H1 (cell line): ENCODE results near the gene CTIF. TPM values are rescaled to one million over a fixed set of nuclear protein-coding genes. Genes with fewer than 3 reads are reported as not detected.

Experiments
- CTCF ChIA-PET: fragments of 300-600 bp; sonication (Branson Sonifier 250); formaldehyde crosslinking; loops from one replicate; lab custom pipeline; 2021; ENCODE audit not compliant: partially characterized antibody; lab: Charles Lee
- POLR2A ChIA-PET: fragments of 300-600 bp; sonication (Branson Sonifier 250); formaldehyde crosslinking; loops from one replicate; lab custom pipeline; 2021; ENCODE audit warnings: inconsistent platforms; ENCODE audit not compliant: partially characterized antibody; lab: Charles Lee
- DNase-seq, 2 experiments: peaks; one replicate each; pipeline versions ENCODE4 v3.0.0 to v3.0.0-alpha.2; 2010 to 2022; ENCODE audit warnings: low spot score in 2 of 2, low read depth in 1 of 2, mixed read lengths in 1 of 2
- FAIRE-seq: peaks from 2 replicates; lab custom pipeline; 2011; peaks lifted over from hg19 to GRCh38; lab: Jason Lieb, UNC
- H2AFZ ChIP-seq: 2 replicates; pipeline ENCODE4 v1.8.1; 2012; ENCODE audit warnings: low read length, inconsistent platforms
- H2AK5ac ChIP-seq: 2 replicates; pipeline ENCODE4 v1.6.1; 2013; ENCODE audit warnings: low read depth, low read length
- H2BK120ac ChIP-seq: replicated peaks from 2 replicates; pipeline ENCODE3; 2013; ENCODE audit warnings: low read depth, low read length, inconsistent platforms
- H2BK12ac ChIP-seq: 2 replicates; pipeline ENCODE4 v1.6.1; 2013; ENCODE audit warnings: low read depth, low read length
- H2BK15ac ChIP-seq: 2 replicates; pipeline ENCODE4 v1.6.1; 2013; ENCODE audit warnings: low read length
- H2BK20ac ChIP-seq: 2 replicates; pipeline ENCODE4 v1.6.1; 2013; ENCODE audit warnings: low read length
- H2BK5ac ChIP-seq: 2 replicates; pipeline ENCODE4 v1.6.1; 2013; ENCODE audit warnings: low read depth, low read length
- H3K14ac ChIP-seq: 2 replicates; pipeline ENCODE4 v1.6.1; 2013; ENCODE audit warnings: inconsistent platforms; ENCODE audit not compliant: insufficient read length
- H3K18ac ChIP-seq: 2 replicates; pipeline ENCODE4 v1.6.1; 2013; ENCODE audit warnings: low read length; ENCODE audit errors: extremely low read depth
- H3K23ac ChIP-seq: 2 replicates; pipeline ENCODE4 v1.6.1; 2013; ENCODE audit warnings: inconsistent platforms; ENCODE audit not compliant: insufficient read length
- H3K23me2 ChIP-seq: 2 replicates; pipeline ENCODE4 v1.6.1; 2013; ENCODE audit warnings: low read depth, low read length
- H3K27ac ChIP-seq: 2 replicates; pipeline ENCODE4 v1.6.1; 2011; ENCODE audit warnings: low read depth, low read length, inconsistent platforms
- H3K27me3 ChIP-seq, 4 experiments: replicated peaks in 1 of 4; 1 replicate in 1 of 4; 2 replicates in 3 of 4; pipeline versions ENCODE4 v1.6.1 to v1.8.1; 2011 to 2013; ENCODE audit warnings: low read length in 3 of 4, mild to moderate bottlenecking in 3 of 4, inconsistent platforms in 2 of 4, mixed read lengths in 2 of 4, moderate library complexity in 1 of 4; ENCODE audit not compliant: control insufficient read depth in 3 of 4, insufficient read depth in 3 of 4; ENCODE audit errors: extremely low read depth in 1 of 4
- H3K36me3 ChIP-seq, 4 experiments: 2 replicates each; pipeline versions ENCODE4 v1.6.1 to v1.8.1; 2011 to 2013; ENCODE audit warnings: mild to moderate bottlenecking in 4 of 4, low read length in 3 of 4, moderate library complexity in 2 of 4, control low read depth in 1 of 4, inconsistent platforms in 1 of 4; ENCODE audit not compliant: insufficient read depth in 4 of 4, control insufficient read depth in 2 of 4
- H3K4ac ChIP-seq: replicated peaks from 2 replicates; pipeline ENCODE3; 2013; ENCODE audit warnings: low read length, low read depth, mixed read lengths, inconsistent platforms; ENCODE audit not compliant: insufficient read length
- H3K4me1 ChIP-seq, 4 experiments: replicated peaks in 1 of 4; 1 replicate in 1 of 4; 2 replicates in 3 of 4; pipeline versions ENCODE4 v1.6.1 to v1.8.1; 2011 to 2013; ENCODE audit warnings: low read length in 3 of 4, inconsistent platforms in 2 of 4, mixed read lengths in 1 of 4; ENCODE audit not compliant: insufficient read depth in 4 of 4, control insufficient read depth in 3 of 4
- H3K4me2 ChIP-seq, 2 experiments: 2 replicates each; pipeline versions ENCODE4 v1.6.1 to v1.8.1; 2011 to 2013; ENCODE audit warnings: low read depth in 2 of 2, low read length in 2 of 2, control low read depth in 1 of 2, inconsistent platforms in 1 of 2, mild to moderate bottlenecking in 1 of 2; ENCODE audit not compliant: insufficient read depth in 1 of 2
- H3K4me3 ChIP-seq, 4 experiments: fragments of 200-600, 300-600 bp in 1 of 4; sonication (generic), shearing (Covaris generic), sonication (Bioruptor Twin) in 1 of 4; 2 replicates each; pipeline versions ENCODE4 v1.5.1 to v1.8.1; 2011 to 2016; ENCODE audit warnings: low read length in 4 of 4, low read depth in 3 of 4, control low read depth in 2 of 4, inconsistent platforms in 2 of 4, mild to moderate bottlenecking in 2 of 4, mixed read lengths in 1 of 4, moderate library complexity in 1 of 4; ENCODE audit not compliant: insufficient read depth in 2 of 4; ENCODE audit errors: extremely low read depth in 1 of 4
- H3K56ac ChIP-seq: replicated peaks from 2 replicates; pipeline ENCODE3; 2013; ENCODE audit warnings: low read depth, mild to moderate bottlenecking, mixed read lengths, low read length, inconsistent platforms; ENCODE audit not compliant: insufficient read length
- H3K79me1 ChIP-seq: 2 replicates; pipeline ENCODE4 v1.6.1; 2013; ENCODE audit warnings: low read depth, low read length, control low read depth
- H3K79me2 ChIP-seq, 2 experiments: 2 replicates each; pipeline versions ENCODE4 v1.6.1 to v1.8.1; 2012 to 2013; ENCODE audit warnings: low read length in 2 of 2, mild to moderate bottlenecking in 2 of 2, inconsistent platforms in 1 of 2; ENCODE audit not compliant: insufficient read depth in 2 of 2, control insufficient read depth in 1 of 2
- H3K9ac ChIP-seq, 4 experiments: replicated peaks in 1 of 4; 1 replicate in 1 of 4; 2 replicates in 3 of 4; pipeline versions ENCODE4 v1.6.1 to v1.8.1; 2011 to 2013; ENCODE audit warnings: low read depth in 3 of 4, low read length in 3 of 4, control low read depth in 2 of 4, mild to moderate bottlenecking in 2 of 4, moderate library complexity in 2 of 4, inconsistent platforms in 1 of 4; ENCODE audit errors: extremely low read depth in 1 of 4
- H3K9me3 ChIP-seq, 2 experiments: 2 replicates each; pipeline versions ENCODE4 v1.6.1 to v1.8.1; 2012 to 2013; ENCODE audit warnings: mild to moderate bottlenecking in 2 of 2, moderate library complexity in 2 of 2, control low read depth in 1 of 2, inconsistent platforms in 1 of 2, low read depth in 1 of 2, low read length in 1 of 2, mixed read lengths in 1 of 2; ENCODE audit not compliant: insufficient read depth in 2 of 2
- H4K20me1 ChIP-seq, 2 experiments: replicated peaks in 1 of 2; 2 replicates each; pipeline versions ENCODE3 to v1.8.1; 2011 to 2013; ENCODE audit warnings: inconsistent platforms in 2 of 2, low read length in 2 of 2, mild to moderate bottlenecking in 1 of 2; ENCODE audit not compliant: insufficient read depth in 2 of 2, control insufficient read depth in 1 of 2
- H4K5ac ChIP-seq: 2 replicates; pipeline ENCODE4 v1.6.1; 2013; ENCODE audit warnings: low read length, low read depth, mixed read lengths, inconsistent platforms; ENCODE audit not compliant: insufficient read length
- H4K8ac ChIP-seq: 2 replicates; pipeline ENCODE4 v1.8.0; 2013; ENCODE audit warnings: mild to moderate bottlenecking, moderate library complexity, low read length, inconsistent platforms; ENCODE audit not compliant: insufficient read depth; ENCODE audit errors: extremely low read depth
- H4K91ac ChIP-seq: replicated peaks from 2 replicates; pipeline ENCODE3; 2013; ENCODE audit warnings: low read length, mixed read lengths, inconsistent platforms; ENCODE audit not compliant: insufficient read length
- EGR1 ChIP-seq: IDR thresholded peaks from 2 replicates; pipeline ENCODE4 v1.6.1; 2011; ENCODE audit warnings: low read depth, low read length, borderline replicate concordance
- EZH2 ChIP-seq: fragments of 200-600 bp; sonication (generic); IDR thresholded peaks from 2 replicates; pipeline ENCODE4 v1.7.1; 2012; ENCODE audit warnings: low read depth, mild to moderate bottlenecking, moderate library complexity, low read length, inconsistent platforms; ENCODE audit not compliant: severe bottlenecking
- GTF2F1 ChIP-seq: IDR thresholded peaks from 2 replicates; pipeline ENCODE4 v1.6.1; 2012; ENCODE audit warnings: low read depth, low read length, improper control_type of control experiment, borderline replicate concordance
- RXRA ChIP-seq: IDR thresholded peaks from 2 replicates; pipeline ENCODE4 v1.6.1; 2011; ENCODE audit warnings: low read depth, mild to moderate bottlenecking, low read length, moderate library complexity; ENCODE audit not compliant: insufficient read depth
- SRF ChIP-seq: IDR thresholded peaks from 2 replicates; pipeline ENCODE4 v1.6.1; 2011; ENCODE audit warnings: mild to moderate bottlenecking, low read depth, low read length, moderate library complexity
- TAF1 ChIP-seq: IDR thresholded peaks from 2 replicates; pipeline ENCODE4 v1.6.1; 2011; ENCODE audit warnings: mild to moderate bottlenecking, low read depth, low read length
- TCF12 ChIP-seq: IDR thresholded peaks from 2 replicates; pipeline ENCODE4 v1.6.1; 2011; ENCODE audit warnings: low read depth, mild to moderate bottlenecking, low read length
- WGBS, 2 experiments: shearing (Covaris generic) in 1 of 2; methylation state at CpG; one replicate each; pipeline versions ENCODE4 v1.1.6 to v1.1.7; 2013 to 2015; ENCODE audit warnings: low lambda C conversion rate in 2 of 2, mixed read lengths in 2 of 2, inconsistent platforms in 1 of 2, low coverage in 1 of 2, missing lambda C conversion rate in 1 of 2; ENCODE audit not compliant: insufficient replicate concordance in 2 of 2, insufficient coverage in 1 of 2, insufficient read length in 1 of 2; ENCODE audit errors: extremely low coverage in 1 of 2, missing lambda C conversion rate in 1 of 2; 5-methylcytosine and 5-hydroxymethylcytosine counted together
- polyA plus RNA-seq, 7 experiments: library from polyadenylated mRNA; depleted of rRNA in 3 of 7; stranded (reverse) in 5 of 7; unstranded in 2 of 7; fragments of >200 nt in 5 of 7; fragments of 200-250 nt in 2 of 7; gene quantifications; 1 replicate in 5 of 7; 2 replicates in 1 of 7; 4 replicates in 1 of 7; pipeline versions ENCODE4 v1.2.1 to v1.2.3, GENCODE V29; 2011 to 2013; ENCODE audit warnings: missing spikeins in 2 of 7, mixed read lengths in 2 of 7
- total RNA-seq: library from RNA; stranded (reverse); fragmentation: NEBNext Ultra II Directional; extraction: Animal tissue kit (Norgen Biotek cat#: 25700); gene quantifications from 2 replicates; pipeline ENCODE4 v1.2.1, GENCODE V29; 2021

CTIF gene
- total and polyA plus RNA-seq, 2 of the 8 experiments (the other 6 are each of a cell fraction or from before 2014, with no cell fraction given): 9.0 to 17.8 TPM

DNA sequence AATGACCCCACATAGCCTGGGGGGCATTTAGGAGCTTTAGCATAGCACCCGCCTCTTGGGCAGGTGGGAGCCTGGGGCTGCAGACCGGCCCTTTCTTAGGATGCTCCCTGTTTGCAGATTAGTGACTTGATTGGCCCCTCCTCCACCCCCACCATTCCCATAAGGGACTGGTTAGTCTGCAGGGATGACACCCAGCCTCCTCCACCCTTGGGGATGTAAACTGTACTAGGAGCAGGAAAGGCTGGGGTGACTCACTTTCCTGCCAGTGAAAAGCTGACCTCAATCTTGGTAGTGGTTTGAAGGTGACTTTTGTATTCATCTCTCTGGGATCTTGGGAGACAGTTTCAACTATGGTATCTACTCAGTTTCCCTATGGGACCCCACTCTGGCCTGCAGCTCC, 24.2 kb downstream of the CTIF start:
- Histone ChIP-seq H3K27ac (no peak overlapping the region), H2BK15ac (no peak overlapping the region), H3K56ac (no peak overlapping the region), H3K4me2 (no peak overlapping the region), H3K36me3 (no peaks in the 10 kb centered on the region), H2BK12ac (no peak overlapping the region), H4K8ac (no peak overlapping the region), H3K79me1 (peaks cover 3% of the 10 kb centered on the region), H3K23ac (no peak overlapping the region), H3K18ac (no peak overlapping the region), H3K27me3 (no peaks in the 10 kb centered on the region), H2BK120ac (no peak overlapping the region), H2BK5ac (no peak overlapping the region), H3K79me2 (peaks cover 0 to 16% of the 10 kb centered on the region in 2 experiments; a peak in 1 of 4 replicates), H3K14ac (no peak overlapping the region), H2BK20ac (no peak overlapping the region), H4K5ac (no peak overlapping the region), H3K9ac (no peak overlapping the region), H3K4me3 (no peak overlapping the region), H3K4ac (no peak overlapping the region), H3K4me1 (peaks cover 0 to 2% (median 0%) of the 10 kb centered on the region in 4 experiments; a peak in 4 of 7 replicates), H3K9me3 (no peaks in the 10 kb centered on the region), H3K23me2 (no peaks in the 10 kb centered on the region), H2AFZ (no peak overlapping the region), H4K20me1 (peaks cover 0 to 11% of the 10 kb centered on the region in 2 experiments), H4K91ac (no peak overlapping the region), H2AK5ac (no peak overlapping the region)
- 90% methylated on average over 2 of the region's 2 CpGs; no CpG with 5 or more reads in 1 of the 2 experiments for WGBS, 2 experiments
- DNase-seq (no peak), FAIRE-seq (no peak)
- TF ChIP-seq RXRA (no peak), EGR1 (no peak), TAF1 (no peak), SRF (no peak), EZH2 (no peak), TCF12 (no peak), GTF2F1 (no peak)
- CTCF ChIA-PET: interaction anchor here (1.1 to 2.4 kb wide), 4 partner anchors 10 to 87 kb away, joined by 3 to 11 read pairs (median 4); no protein-coding TSS in a partner anchor
- POLR2A ChIA-PET: no interaction called here
